ENCODE measurements around the gene ARMC3. TPM values are rescaled to one million over a fixed set of nuclear protein-coding genes. Genes with fewer than 3 reads are reported as not detected.
A peak's percentile ranks its signal among the peaks of the same experiment; 100 is the strongest.

ARMC3 gene
- total RNA-seq, 6 donors from 2014 or later, result 0.57 to 56.6 (median 6.4) TPM

GRCh38 chr10:23040002-23040401, 112.1 kb downstream of the ARMC3 start:
- 85 to 91% methylated on average over 2 of the region's 2 CpGs for WGBS, 2 donors
- no peak for DNase-seq

GRCh38 chr10:23046027-23046426, 118.2 kb downstream of the ARMC3 start:
- ATAC-seq (ENCODE audit: low FRiP score in 2 of 2), result no peak
- no peaks in the 10 kb centered on the region for H3K4me1 ChIP-seq
- TF ChIP-seq EP300 (IDR thresholded peaks at IDR 0.05) (no peak), CTCF (IDR thresholded peaks at IDR 0.05) (no peak)
- H3K4me3 ChIP-seq, result no peak overlapping the region
- no peak overlapping the region for H3K27ac ChIP-seq
- no peaks in the 10 kb centered on the region for H3K9me3 ChIP-seq
- 35 to 40% methylated on average over 4 of the region's 4 CpGs for WGBS, 2 donors
- no peaks in the 10 kb centered on the region for H3K36me3 ChIP-seq
- H3K27me3 ChIP-seq, result no peaks in the 10 kb centered on the region
- DNase-seq, result no peak

More at GRCh38 chr10:23040002-23040401, 112.1 kb downstream of the ARMC3 start:
- no peak overlapping the region for H3K27ac ChIP-seq
- no peak for TF ChIP-seq CTCF (IDR thresholded peaks at IDR 0.05)
- no peak for TF ChIP-seq POLR2AphosphoS5 (IDR thresholded peaks at IDR 0.05)
- no peak for TF ChIP-seq EP300 (IDR thresholded peaks at IDR 0.05)
- no peak for TF ChIP-seq POLR2A (IDR thresholded peaks at IDR 0.05)
- no peaks in the 10 kb centered on the region for H3K9me3 ChIP-seq
- H3K4me3 ChIP-seq, result no peak overlapping the region
- H3K27me3 ChIP-seq, result no peaks in the 10 kb centered on the region
- H3K4me1 ChIP-seq, result no peaks in the 10 kb centered on the region
- ATAC-seq (ENCODE audit: low FRiP score in 2 of 2), result no peak
- no peaks in the 10 kb centered on the region for H3K36me3 ChIP-seq

- Histone ChIP-seq H3K4me3 (no peak overlapping the region), H3K27me3 (no peaks in the 10 kb centered on the region), H3K27ac (no peak overlapping the region), H3K36me3 (no peaks in the 10 kb centered on the region), H3K4me1 (no peaks in the 10 kb centered on the region), H3K9me3 (no peaks in the 10 kb centered on the region)
- TF ChIP-seq POLR2A (IDR thresholded peaks at IDR 0.05) (no peak), POLR2AphosphoS5 (IDR thresholded peaks at IDR 0.05) (no peak), CTCF (IDR thresholded peaks at IDR 0.05) (no peak), EP300 (IDR thresholded peaks at IDR 0.05) (no peak)
- DNase-seq (no peak), ATAC-seq (ENCODE audit: low FRiP score in 2 of 2) (peak in 1 of 2 donors; percentile 49)
- 57 to 67% methylated on average over 9 of the region's 9 CpGs for WGBS, 2 donors
Measured at GRCh38 chr10:23047201-23048050, 119.6 kb downstream of the ARMC3 start.

- Histone ChIP-seq H3K4me3 (no peak overlapping the region), H3K4me1 (no peaks in the 10 kb centered on the region), H3K27ac (no peak overlapping the region), H3K9me3 (no peaks in the 10 kb centered on the region), H3K36me3 (no peaks in the 10 kb centered on the region), H3K27me3 (no peaks in the 10 kb centered on the region)
- WGBS, 2 donors, result 90 to 98% methylated on average over 4 of the region's 4 CpGs
- ATAC-seq (ENCODE audit: low FRiP score in 2 of 2) (no peak), DNase-seq (no peak)
- TF ChIP-seq EP300 (IDR thresholded peaks at IDR 0.05) (no peak), CTCF (IDR thresholded peaks at IDR 0.05) (no peak), POLR2A (IDR thresholded peaks at IDR 0.05) (no peak), POLR2AphosphoS5 (IDR thresholded peaks at IDR 0.05) (no peak)
Measured at GRCh38 chr10:23048191-23048590, 120.3 kb downstream of the ARMC3 start.

GRCh38 chr10:23051278-23051677, 123.4 kb downstream of the ARMC3 start:
- Histone ChIP-seq H3K9me3 (no peaks in the 10 kb centered on the region), H3K36me3 (no peaks in the 10 kb centered on the region), H3K4me1 (no peaks in the 10 kb centered on the region), H3K4me3 (no peak overlapping the region), H3K27me3 (no peaks in the 10 kb centered on the region), H3K27ac (no peak overlapping the region)
- TF ChIP-seq CTCF (IDR thresholded peaks at IDR 0.05) (no peak), POLR2AphosphoS5 (IDR thresholded peaks at IDR 0.05) (no peak), EP300 (IDR thresholded peaks at IDR 0.05) (no peak), POLR2A (IDR thresholded peaks at IDR 0.05) (no peak)
- no peak for DNase-seq
- ATAC-seq (ENCODE audit: low FRiP score in 2 of 2), result no peak
- WGBS, 2 donors, result 89% methylated on average over 3 of the region's 3 CpGs
